OCI-LY3 (cell line): ENCODE data around the gene EMD.

Experiments used
- CTCF ChIP-seq: fragments of 200-600, 300-600 bp; sonication (generic); IDR thresholded peaks from 2 replicates; pipeline ENCODE4 v1.5.1; 2014; ENCODE audit warnings: antibody characterized with exemption, low read length, low read depth
- EZH2phosphoT487 ChIP-seq: fragments of 200-600 bp; shearing (Covaris generic); IDR thresholded peaks from 2 replicates; pipeline ENCODE4 v1.6.1; 2018; ENCODE audit warnings: antibody characterized with exemption, mixed run types, low read depth

DNA sequence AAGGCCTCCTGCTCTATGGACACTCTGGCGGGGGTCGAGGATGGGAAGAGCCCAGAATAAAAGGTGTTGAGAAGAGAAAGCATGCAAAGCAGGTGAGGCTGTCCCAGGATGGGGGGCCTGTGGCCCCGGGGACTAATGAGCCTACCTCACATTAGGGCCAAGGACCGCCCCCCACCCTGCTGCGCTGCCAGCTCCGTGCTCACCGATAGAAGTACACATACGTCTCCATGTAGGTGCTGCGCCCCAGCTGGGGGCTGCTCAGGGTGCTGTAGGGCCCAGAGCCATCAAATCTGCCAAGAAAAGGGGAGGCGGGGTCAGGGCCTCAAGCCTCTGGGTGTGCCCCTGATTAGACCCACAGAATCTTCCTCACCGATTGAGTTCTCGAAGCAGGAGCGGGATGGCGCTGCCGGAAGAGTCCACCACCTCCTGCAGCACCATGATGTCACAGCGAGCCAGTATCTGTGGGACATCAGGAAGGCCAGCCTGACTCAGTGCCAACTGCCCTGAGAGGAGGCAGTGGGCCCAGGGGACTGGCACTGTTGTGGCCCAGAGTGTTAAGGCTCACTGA, 25.6 kb downstream of the EMD start:
- no peak for TF ChIP-seq CTCF
- TF ChIP-seq EZH2phosphoT487: no peak
